ENCODE data around the gene MPPED1. TPM values are rescaled to one million over a fixed set of nuclear protein-coding genes. Genes with fewer than 3 reads are reported as not detected.

Gene MPPED1
- total RNA-seq, 2 experiments from 2014 or later, result not detected

DNA sequence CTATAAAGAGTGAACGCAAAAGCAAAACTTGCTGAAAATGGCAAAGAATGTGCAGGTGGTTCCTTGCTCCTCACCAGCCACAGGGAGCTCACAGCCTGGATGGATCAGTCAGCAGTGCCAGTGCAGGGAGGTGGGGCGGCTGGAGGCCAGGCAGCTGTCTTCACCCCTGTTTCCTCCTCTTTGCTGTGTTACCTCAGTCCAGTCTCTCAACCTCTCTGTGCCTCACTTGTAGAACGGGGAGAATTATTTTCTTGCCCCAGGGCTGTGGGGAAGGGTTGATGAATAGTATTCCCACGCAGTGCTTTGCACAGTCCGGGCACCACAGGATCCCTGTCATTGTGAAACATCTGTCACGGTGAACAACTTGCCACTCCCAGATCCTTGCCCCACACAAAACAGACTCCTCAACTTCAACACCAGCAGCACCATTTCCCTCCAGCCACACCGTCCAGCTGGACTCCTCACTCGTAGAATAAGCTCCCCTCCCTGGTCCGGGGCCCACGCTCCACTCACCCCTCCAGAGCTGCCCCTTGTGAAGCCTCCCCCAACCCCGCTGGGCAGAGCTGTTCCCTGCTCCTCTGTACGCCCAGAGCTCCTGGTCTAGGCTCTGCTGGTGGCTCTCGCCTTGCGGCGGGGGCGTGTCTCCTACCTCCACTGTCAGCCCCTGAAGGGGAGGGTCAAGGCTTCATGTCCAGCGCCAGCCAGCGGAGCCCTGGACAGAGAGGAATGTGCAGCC is 27.7 kb downstream of the MPPED1 start:
- no peak overlapping the region for H3K4me3 Mint-ChIP-seq
- H3K27ac Mint-ChIP-seq, result no peak overlapping the region
- no peak for DNase-seq
- no peaks in the 10 kb centered on the region for H3K36me3 Mint-ChIP-seq (ENCODE audit: low read depth)
- CTCF ChIA-PET, result no interaction called here
- H3K4me1 Mint-ChIP-seq (ENCODE audit: low read depth), result no peaks in the 10 kb centered on the region
- H3K9me3 Mint-ChIP-seq, result no peaks in the 10 kb centered on the region
- intact Hi-C loops (cut with micrococcal nuclease), result no loop called here
- H3K27me3 Mint-ChIP-seq (ENCODE audit: low read depth), result peaks cover 2% of the 10 kb centered on the region

DNA sequence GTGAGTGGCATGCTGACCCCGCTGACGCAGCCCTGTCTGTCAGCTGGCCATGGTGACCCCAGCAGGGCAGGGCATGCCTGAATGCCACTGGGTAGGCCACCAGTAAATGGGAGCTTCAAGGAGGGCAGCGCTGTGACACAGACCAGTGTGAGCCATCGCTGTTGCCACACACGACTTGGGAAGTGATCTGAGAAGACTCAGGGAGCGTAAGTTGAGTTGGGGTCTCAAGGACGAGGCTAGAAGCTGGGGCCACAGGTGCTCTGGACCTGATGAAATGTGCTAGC is 28.2 kb downstream of the MPPED1 start:
- Mint-ChIP-seq H3K36me3 (ENCODE audit: low read depth) (no peaks in the 10 kb centered on the region), H3K27me3 (ENCODE audit: low read depth) (peaks cover 2% of the 10 kb centered on the region), H3K4me3 (no peak overlapping the region), H3K9me3 (no peaks in the 10 kb centered on the region), H3K27ac (no peak overlapping the region), H3K4me1 (ENCODE audit: low read depth) (no peaks in the 10 kb centered on the region)
- DNase-seq, result no peak
- CTCF ChIA-PET, result no interaction called here
- intact Hi-C loops (cut with micrococcal nuclease), result no loop called here

DNA sequence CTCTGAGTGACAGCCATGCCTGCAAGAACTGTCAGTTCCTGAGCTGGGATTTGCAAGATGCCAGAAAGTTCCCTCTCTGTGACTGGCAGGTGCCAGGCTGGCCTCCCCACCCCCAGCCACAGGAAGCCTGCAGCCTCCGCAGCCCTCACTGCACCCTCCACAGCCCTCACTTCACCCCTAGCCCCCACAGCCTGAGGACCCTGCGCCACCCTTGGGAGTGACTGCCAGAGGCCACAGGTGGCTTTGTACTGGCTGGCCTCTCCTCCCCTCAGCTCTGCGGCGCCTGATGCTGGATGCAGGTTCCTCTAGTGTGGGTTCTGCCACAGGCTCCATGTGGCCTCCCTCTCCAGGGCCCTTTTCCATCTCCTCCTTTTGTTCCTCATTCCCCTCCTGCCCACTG is 28.7 kb downstream of the MPPED1 start:
- no peak overlapping the region for H3K4me3 Mint-ChIP-seq
- peaks cover 2% of the 10 kb centered on the region for H3K27me3 Mint-ChIP-seq (ENCODE audit: low read depth)
- DNase-seq, result no peak
- H3K9me3 Mint-ChIP-seq, result no peaks in the 10 kb centered on the region
- H3K4me1 Mint-ChIP-seq (ENCODE audit: low read depth), result no peaks in the 10 kb centered on the region
- no peaks in the 10 kb centered on the region for H3K36me3 Mint-ChIP-seq (ENCODE audit: low read depth)
- CTCF ChIA-PET, result no interaction called here
- no peak overlapping the region for H3K27ac Mint-ChIP-seq
- intact Hi-C loops (cut with micrococcal nuclease), result no loop called here

DNA sequence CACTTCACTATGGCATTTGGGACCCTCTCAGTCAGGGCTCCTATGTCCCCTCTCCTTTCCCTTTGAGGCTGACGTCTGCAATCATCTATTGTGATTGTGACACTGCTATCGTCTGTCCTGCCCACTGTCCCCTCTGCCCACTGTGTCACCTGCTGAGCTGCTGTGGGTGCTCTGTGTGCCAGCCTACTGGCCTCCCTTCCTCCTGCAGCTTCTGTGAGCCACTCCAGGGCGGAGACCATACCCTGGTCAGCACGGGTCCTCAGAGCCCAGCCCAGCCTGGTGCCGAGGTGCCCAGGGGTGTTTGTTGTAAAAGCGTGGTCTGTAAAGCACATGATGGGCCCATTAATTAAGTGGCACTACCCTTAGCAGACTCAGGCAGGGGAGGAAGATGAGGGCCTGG is 29.4 kb downstream of the MPPED1 start:
- intact Hi-C loops (cut with micrococcal nuclease), result no loop called here
- CTCF ChIA-PET, result no interaction called here
- no peaks in the 10 kb centered on the region for H3K4me1 Mint-ChIP-seq (ENCODE audit: low read depth)
- H3K4me3 Mint-ChIP-seq, result no peak overlapping the region
- H3K27me3 Mint-ChIP-seq (ENCODE audit: low read depth), result peaks cover 2% of the 10 kb centered on the region
- no peaks in the 10 kb centered on the region for H3K9me3 Mint-ChIP-seq
- no peak overlapping the region for H3K27ac Mint-ChIP-seq
- DNase-seq, result no peak
- H3K36me3 Mint-ChIP-seq (ENCODE audit: low read depth), result no peaks in the 10 kb centered on the region

DNA sequence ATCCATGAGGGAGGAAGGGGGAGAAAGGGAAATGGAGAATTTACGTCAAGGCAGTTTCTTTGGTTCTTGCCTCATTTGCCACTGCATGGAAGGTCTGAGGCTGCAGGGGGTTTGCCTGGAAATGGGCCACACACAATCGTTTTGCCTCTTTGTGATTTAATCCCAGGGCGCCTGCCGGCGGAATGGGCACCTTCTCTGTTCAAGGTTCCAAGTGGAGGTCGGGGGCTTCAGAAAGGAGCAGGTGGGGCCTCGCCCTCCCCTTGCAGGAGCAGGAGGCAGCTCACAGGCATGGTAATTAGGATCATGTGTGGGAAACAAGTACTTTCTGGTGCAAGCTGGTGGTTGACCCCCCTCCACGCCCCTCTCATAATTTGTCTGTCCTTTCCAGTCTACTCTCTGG is 29.9 kb downstream of the MPPED1 start:
- Mint-ChIP-seq H3K27ac (no peak overlapping the region), H3K36me3 (ENCODE audit: low read depth) (no peaks in the 10 kb centered on the region), H3K27me3 (ENCODE audit: low read depth) (peaks cover 2% of the 10 kb centered on the region), H3K4me3 (no peak overlapping the region), H3K9me3 (no peaks in the 10 kb centered on the region), H3K4me1 (ENCODE audit: low read depth) (no peaks in the 10 kb centered on the region)
- no peak for DNase-seq
- CTCF ChIA-PET, result no interaction called here
- intact Hi-C loops (cut with micrococcal nuclease), result no loop called here

DNA sequence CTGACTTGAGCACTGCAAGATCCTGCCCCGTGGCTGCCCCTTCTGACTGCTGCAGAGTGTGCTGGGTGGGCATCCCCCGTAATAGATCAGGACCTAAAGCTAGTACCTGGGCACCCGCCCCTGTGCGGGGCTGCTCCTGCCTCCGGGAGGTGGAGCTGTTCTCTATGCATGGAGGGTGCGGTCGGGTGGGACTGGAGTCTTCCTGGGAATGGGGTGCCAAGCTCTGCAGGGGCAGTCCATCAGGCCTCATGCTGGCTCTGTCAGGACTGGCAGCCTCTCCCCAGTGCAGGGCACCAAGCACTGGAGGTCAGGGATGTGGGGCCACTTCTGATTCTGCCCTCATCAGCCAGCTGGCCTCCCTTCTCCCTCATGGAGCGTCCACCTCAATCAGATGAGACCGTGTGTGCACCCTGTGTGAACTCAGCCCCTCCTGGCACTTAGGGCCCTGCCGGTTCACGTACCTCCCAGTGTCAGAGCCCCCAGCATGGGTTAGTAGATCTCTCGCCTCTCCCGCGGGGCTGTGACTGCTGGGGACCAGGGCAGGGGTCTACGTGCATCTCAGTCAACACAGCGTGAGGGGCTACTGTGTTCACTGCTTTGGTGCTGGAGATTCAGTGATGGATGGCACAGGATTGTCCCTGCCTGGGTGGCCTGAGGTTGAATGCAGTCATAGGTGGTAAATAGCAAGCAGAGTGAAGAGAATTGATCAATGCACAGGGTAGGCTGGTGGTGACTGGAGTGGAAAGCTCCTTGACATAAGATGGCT is 30.8 kb downstream of the MPPED1 start:
- CTCF ChIA-PET, result no interaction called here
- DNase-seq, result no peak
- H3K27ac Mint-ChIP-seq, result no peak overlapping the region

DNA sequence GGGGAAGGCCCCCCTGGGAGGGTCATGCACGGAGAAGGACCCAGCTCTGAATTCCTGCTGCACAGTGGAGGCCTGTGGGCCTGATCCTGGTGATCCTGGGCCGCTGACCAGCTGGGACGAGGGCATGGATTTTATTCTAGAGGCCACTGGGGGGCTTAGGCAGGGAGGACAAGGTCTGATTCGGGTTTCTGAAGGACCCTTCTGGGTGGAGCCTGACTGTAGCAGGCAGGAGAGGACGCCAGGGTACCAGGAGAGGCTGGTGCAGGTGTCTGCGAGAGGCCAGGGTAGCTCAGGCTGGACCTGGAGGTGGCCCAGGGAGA is 31.3 kb downstream of the MPPED1 start:
- no peak overlapping the region for H3K4me3 Mint-ChIP-seq
- no peaks in the 10 kb centered on the region for H3K36me3 Mint-ChIP-seq (ENCODE audit: low read depth)
- no peaks in the 10 kb centered on the region for H3K4me1 Mint-ChIP-seq (ENCODE audit: low read depth)
- H3K27ac Mint-ChIP-seq, result no peak overlapping the region
- CTCF ChIA-PET, result no interaction called here
- H3K9me3 Mint-ChIP-seq, result no peaks in the 10 kb centered on the region
- peaks cover 2% of the 10 kb centered on the region for H3K27me3 Mint-ChIP-seq (ENCODE audit: low read depth)
- DNase-seq, result no peak
- intact Hi-C loops (cut with micrococcal nuclease), result no loop called here

More for the DNA sequence above, 30.8 kb downstream of the MPPED1 start:
- Mint-ChIP-seq H3K9me3 (no peaks in the 10 kb centered on the region), H3K36me3 (ENCODE audit: low read depth) (no peaks in the 10 kb centered on the region), H3K27me3 (ENCODE audit: low read depth) (peaks cover 2% of the 10 kb centered on the region), H3K4me1 (ENCODE audit: low read depth) (no peaks in the 10 kb centered on the region), H3K4me3 (no peak overlapping the region)
- intact Hi-C loops (cut with micrococcal nuclease), result no loop called here

DNA sequence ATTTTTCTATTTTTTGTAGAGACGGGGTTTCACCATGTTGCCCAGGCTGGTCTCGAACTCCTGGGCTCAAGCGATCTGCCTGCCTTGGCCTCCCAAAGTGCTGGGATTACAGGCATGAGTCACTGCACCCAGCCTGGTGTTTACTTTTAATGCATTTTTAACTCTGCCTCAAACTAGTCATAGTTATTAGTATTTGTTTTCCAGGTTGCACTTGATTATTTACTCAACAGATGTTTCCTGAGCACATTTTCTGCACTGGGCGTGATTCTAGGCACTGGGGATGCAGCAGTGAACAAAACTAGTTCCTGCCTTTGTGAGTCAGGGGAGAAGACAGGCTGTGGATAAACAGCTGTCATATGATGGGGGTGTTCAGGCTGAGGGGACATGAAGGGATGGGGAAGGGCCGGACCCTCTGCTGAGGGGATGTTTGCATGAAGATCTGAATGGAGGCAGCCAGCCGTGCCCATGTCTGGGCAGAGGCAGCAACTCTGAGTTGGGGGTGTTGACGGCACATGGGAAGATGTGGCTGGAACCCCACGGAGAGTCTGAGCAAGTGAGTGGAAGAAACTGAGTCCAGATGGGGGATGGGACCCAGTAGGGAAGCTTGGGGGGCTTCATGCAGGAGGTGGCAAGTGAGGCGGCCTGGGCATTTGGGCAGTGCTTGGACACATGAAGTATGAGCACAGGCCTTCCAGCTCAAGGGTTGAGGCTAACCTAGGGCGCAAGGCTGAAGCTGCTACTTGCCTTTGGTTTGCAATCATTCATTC is 34.4 kb downstream of the MPPED1 start:
- Mint-ChIP-seq H3K4me1 (ENCODE audit: low read depth) (no peaks in the 10 kb centered on the region), H3K36me3 (ENCODE audit: low read depth) (no peaks in the 10 kb centered on the region), H3K4me3 (no peak overlapping the region), H3K9me3 (no peaks in the 10 kb centered on the region), H3K27ac (no peak overlapping the region), H3K27me3 (ENCODE audit: low read depth) (peaks cover 2% of the 10 kb centered on the region)
- CTCF ChIA-PET, result no interaction called here
- intact Hi-C loops (cut with micrococcal nuclease), result no loop called here
- DNase-seq, result no peak

DNA sequence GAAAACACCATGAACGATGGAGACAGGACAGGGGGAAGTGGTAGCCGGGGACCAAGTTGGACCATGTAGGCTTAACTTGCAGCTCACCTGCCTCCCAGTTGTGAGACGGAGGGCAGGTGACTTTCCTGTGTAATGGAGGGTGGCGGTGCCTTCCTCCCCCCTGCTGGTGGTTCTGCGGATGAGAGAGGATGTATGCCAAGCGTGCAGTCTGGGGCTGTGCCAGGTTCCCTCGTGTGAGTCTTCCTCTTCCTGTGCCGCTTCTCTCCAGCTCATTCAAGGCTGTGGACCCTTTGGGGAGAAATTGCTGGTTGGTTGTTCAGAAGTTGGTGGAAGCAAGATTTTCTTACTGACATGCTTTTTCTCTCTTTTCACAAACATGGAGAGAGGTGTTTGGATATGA is 35.1 kb downstream of the MPPED1 start:
- intact Hi-C loops (cut with micrococcal nuclease), result no loop called here
- Mint-ChIP-seq H3K9me3 (no peaks in the 10 kb centered on the region), H3K27ac (no peak overlapping the region), H3K36me3 (ENCODE audit: low read depth) (no peaks in the 10 kb centered on the region), H3K27me3 (ENCODE audit: low read depth) (peaks cover 2% of the 10 kb centered on the region), H3K4me1 (ENCODE audit: low read depth) (no peaks in the 10 kb centered on the region), H3K4me3 (no peak overlapping the region)
- no peak for DNase-seq
- CTCF ChIA-PET, result no interaction called here

DNA sequence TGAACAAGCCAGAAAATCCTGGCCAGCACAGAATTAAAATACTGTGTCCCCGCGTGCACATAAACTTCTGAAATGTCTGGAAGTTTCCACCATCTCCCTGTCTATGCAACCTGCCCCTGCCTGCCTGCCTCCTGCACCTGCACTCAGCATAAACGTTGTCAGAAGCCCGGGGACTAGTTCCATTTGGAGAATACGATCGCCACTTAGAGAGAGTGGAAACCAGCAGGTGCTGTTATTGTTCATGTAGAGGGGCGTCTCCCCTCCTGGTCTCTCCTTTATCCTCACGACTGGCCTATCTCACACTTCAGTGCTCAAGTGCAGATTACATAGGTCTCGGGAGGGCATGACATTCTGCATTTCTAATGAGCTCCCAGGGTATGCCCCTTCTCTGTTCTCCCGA is 35.6 kb downstream of the MPPED1 start:
- intact Hi-C loops (cut with micrococcal nuclease), result no loop called here
- H3K27ac Mint-ChIP-seq, result no peak overlapping the region

DNA sequence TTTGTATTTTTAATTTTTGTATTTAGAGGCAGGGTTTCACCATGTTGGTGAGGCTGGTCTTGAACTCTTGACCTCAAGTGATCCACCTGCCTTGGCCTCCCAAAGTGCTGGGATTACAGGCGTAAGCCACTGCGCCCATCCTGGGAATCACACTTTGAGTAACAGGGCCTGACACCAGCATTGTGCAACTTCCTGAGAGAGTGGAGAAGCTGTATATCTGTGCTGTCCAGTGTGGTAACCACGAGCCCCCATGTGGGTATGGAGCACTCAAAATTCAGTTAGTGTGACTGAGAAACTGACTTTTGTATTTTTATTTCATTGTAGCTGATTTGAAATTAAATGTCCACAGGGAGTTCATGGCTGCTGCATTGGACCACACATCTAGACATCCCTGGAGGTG is 36.2 kb downstream of the MPPED1 start:
- CTCF ChIA-PET, result no interaction called here
- no peaks in the 10 kb centered on the region for H3K4me1 Mint-ChIP-seq (ENCODE audit: low read depth)
- no peak overlapping the region for H3K27ac Mint-ChIP-seq
- no peak for DNase-seq
- intact Hi-C loops (cut with micrococcal nuclease), result no loop called here
- H3K27me3 Mint-ChIP-seq (ENCODE audit: low read depth), result no peaks in the 10 kb centered on the region
- no peaks in the 10 kb centered on the region for H3K9me3 Mint-ChIP-seq
- H3K36me3 Mint-ChIP-seq (ENCODE audit: low read depth), result no peaks in the 10 kb centered on the region
- no peak overlapping the region for H3K4me3 Mint-ChIP-seq

More for the DNA sequence above, 35.6 kb downstream of the MPPED1 start:
- H3K9me3 Mint-ChIP-seq, result no peaks in the 10 kb centered on the region
- no peak overlapping the region for H3K4me3 Mint-ChIP-seq
- H3K4me1 Mint-ChIP-seq (ENCODE audit: low read depth), result no peaks in the 10 kb centered on the region
- DNase-seq, result no peak
- H3K36me3 Mint-ChIP-seq (ENCODE audit: low read depth), result no peaks in the 10 kb centered on the region
- no peaks in the 10 kb centered on the region for H3K27me3 Mint-ChIP-seq (ENCODE audit: low read depth)
- CTCF ChIA-PET, result no interaction called here

DNA sequence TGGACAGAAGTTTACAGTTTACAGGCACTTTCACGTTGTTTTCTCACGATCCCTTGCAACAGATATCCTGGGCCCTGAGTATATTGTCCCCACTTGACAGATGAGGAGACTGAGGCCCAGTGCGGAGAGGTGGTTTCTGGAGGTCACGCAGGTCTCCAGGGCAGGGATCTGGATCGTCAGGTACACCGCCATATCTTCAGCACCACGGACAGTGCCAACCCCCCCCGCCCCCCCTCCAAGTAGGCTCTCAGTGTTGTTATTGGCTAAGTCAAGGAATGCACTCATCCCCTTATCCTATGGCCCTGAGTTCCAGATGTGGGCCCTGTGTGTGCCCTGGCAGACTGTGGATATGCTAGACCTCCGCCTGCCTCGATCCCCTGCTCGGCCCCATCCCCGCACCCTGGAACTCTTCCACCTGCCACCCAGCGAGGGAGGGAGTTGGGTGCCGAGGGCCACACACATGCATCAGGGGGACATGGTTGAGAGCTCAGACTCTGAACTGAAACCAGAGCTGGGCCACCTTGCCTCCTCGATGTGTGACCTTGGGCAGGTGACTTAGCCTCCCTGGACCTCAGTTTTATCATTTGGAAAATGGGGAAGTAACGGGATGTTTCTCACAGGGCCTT is 37.5 kb downstream of the MPPED1 start:
- H3K4me3 Mint-ChIP-seq, result no peak overlapping the region
- no peak for DNase-seq
- CTCF ChIA-PET, result no interaction called here

DNA sequence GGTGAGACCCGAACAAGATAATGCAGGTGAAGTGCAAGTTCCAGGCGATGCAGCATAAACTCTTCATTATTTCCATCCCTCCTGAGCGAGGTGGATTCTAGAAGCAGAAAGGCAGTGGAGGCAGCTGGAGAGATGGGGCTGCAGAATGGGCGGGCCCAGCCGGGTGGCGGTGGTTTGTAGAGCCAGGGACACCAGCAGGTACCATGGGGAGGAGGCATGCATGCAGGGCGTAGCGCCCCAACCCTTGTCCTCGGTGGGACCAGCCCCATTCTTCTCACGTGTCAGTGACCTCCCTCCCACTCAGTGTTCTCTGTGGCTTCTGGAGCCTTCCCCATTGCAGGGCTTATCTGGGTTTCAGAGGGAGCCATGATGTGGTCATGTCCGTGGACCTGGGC is 38.0 kb downstream of the MPPED1 start:
- Mint-ChIP-seq H3K36me3 (ENCODE audit: low read depth) (no peaks in the 10 kb centered on the region), H3K27ac (no peak overlapping the region), H3K27me3 (ENCODE audit: low read depth) (no peaks in the 10 kb centered on the region), H3K9me3 (no peaks in the 10 kb centered on the region), H3K4me3 (no peak overlapping the region), H3K4me1 (ENCODE audit: low read depth) (no peaks in the 10 kb centered on the region)
- DNase-seq, result no peak
- intact Hi-C loops (cut with micrococcal nuclease), result no loop called here
- CTCF ChIA-PET, result no interaction called here

More for the DNA sequence above, 37.5 kb downstream of the MPPED1 start:
- no peaks in the 10 kb centered on the region for H3K27me3 Mint-ChIP-seq (ENCODE audit: low read depth)
- H3K4me1 Mint-ChIP-seq (ENCODE audit: low read depth), result no peaks in the 10 kb centered on the region
- intact Hi-C loops (cut with micrococcal nuclease), result no loop called here
- no peaks in the 10 kb centered on the region for H3K36me3 Mint-ChIP-seq (ENCODE audit: low read depth)
- H3K9me3 Mint-ChIP-seq, result no peaks in the 10 kb centered on the region
- H3K27ac Mint-ChIP-seq, result no peak overlapping the region

Measured in activated naive CD4-positive, alpha-beta T cell treated with anti-CD3 and anti-CD28 coated beads for 36 hours (primary cell).